Gastroesophageal sphincter (tissue), 3 donors: ENCODE data around the gene CHRNA3.

Source experiments
- EP300 ChIP-seq: sonication (generic); formaldehyde crosslinking; IDR thresholded peaks from one replicate; pipeline ENCODE4 v1.6.1; 2017; ENCODE audit warnings: antibody characterized with exemption, mild to moderate bottlenecking
- POLR2AphosphoS5 ChIP-seq: sonication (generic); formaldehyde crosslinking; IDR thresholded peaks from one replicate; pipeline ENCODE4 v1.6.1; 2017; ENCODE audit warnings: antibody characterized with exemption
- TF ChIP-seq, protein P1 (sequence below), 4 experiments: fragments of 200-600 bp in 2 of 4; fragments of 450-650 bp in 2 of 4; sonication (generic) in 1 of 4; IDR thresholded peaks; one replicate each; pipeline ENCODE4 v1.5.1; 2017 to 2019; ENCODE audit warnings: antibody characterized with exemption in 4 of 4, mild to moderate bottlenecking in 2 of 4, moderate library complexity in 2 of 4

- TF ChIP-seq, protein P1, sequence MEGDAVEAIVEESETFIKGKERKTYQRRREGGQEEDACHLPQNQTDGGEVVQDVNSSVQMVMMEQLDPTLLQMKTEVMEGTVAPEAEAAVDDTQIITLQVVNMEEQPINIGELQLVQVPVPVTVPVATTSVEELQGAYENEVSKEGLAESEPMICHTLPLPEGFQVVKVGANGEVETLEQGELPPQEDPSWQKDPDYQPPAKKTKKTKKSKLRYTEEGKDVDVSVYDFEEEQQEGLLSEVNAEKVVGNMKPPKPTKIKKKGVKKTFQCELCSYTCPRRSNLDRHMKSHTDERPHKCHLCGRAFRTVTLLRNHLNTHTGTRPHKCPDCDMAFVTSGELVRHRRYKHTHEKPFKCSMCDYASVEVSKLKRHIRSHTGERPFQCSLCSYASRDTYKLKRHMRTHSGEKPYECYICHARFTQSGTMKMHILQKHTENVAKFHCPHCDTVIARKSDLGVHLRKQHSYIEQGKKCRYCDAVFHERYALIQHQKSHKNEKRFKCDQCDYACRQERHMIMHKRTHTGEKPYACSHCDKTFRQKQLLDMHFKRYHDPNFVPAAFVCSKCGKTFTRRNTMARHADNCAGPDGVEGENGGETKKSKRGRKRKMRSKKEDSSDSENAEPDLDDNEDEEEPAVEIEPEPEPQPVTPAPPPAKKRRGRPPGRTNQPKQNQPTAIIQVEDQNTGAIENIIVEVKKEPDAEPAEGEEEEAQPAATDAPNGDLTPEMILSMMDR (IDR thresholded peaks at IDR 0.05), result no peak
- no peak for TF ChIP-seq EP300
- no peak for TF ChIP-seq POLR2AphosphoS5
These were observed 1.1 kb upstream of the CHRNA3 start for GRCh38 chr15:78621810-78622402.
